Endothelial cell of umbilical vein (primary cell): ENCODE measurements around the gene CCDC121. TPM values are rescaled to one million over a fixed set of nuclear protein-coding genes. Genes with fewer than 3 reads are reported as not detected.

Experiments
- BruUV-seq: library from RNA; stranded (reverse); fragments of 400-500 nt; replicated peaks from 2 replicates; lab custom pipeline; 2021; lab: Mats Ljungman, UMichigan
- CTCF ChIA-PET: fragments of 300-600, 350-600 bp; sonication (Branson Sonifier 250); formaldehyde crosslinking; loops from one replicate; lab custom pipeline; 2021; ENCODE audit warnings: antibody characterized with exemption, inconsistent platforms; lab: Charles Lee
- POLR2A ChIA-PET: fragments of 300-600, 350-600 bp; sonication (Branson Sonifier 250); formaldehyde crosslinking; loops from one replicate; lab custom pipeline; 2021; ENCODE audit warnings: antibody characterized with exemption, inconsistent platforms; lab: Charles Lee
- DNase-seq: peaks from one replicate; pipeline ENCODE4 v3.0.0-alpha.2; 2011; ENCODE audit warnings: low read depth, low spot score
- FAIRE-seq: peaks from 2 replicates; lab custom pipeline; 2011; peaks lifted over from hg19 to GRCh38; lab: Jason Lieb, UNC
- H2AFZ ChIP-seq: 2 replicates; pipeline ENCODE4 v1.6.0; 2012; ENCODE audit warnings: low read depth, low read length, control low read depth, inconsistent platforms
- H3K27ac ChIP-seq: 2 replicates; pipeline ENCODE4 v1.5.1; 2011; ENCODE audit warnings: low read depth, mild to moderate bottlenecking, control low read depth, low read length, moderate library complexity; ENCODE audit not compliant: insufficient read depth
- H3K27me3 ChIP-seq, 2 experiments: 2 replicates each; pipeline versions ENCODE4 v1.6.0 to v1.6.1; 2011; ENCODE audit warnings: low read length in 2 of 2, mixed read lengths in 1 of 2; ENCODE audit not compliant: control insufficient read depth in 2 of 2, insufficient read depth in 2 of 2
- H3K36me3 ChIP-seq, 2 experiments: 2 replicates in 1 of 2; 3 replicates in 1 of 2; pipeline ENCODE4 v1.5.1; 2011; ENCODE audit warnings: low read length in 2 of 2, mild to moderate bottlenecking in 1 of 2, moderate library complexity in 1 of 2; ENCODE audit not compliant: control insufficient read depth in 2 of 2, insufficient read depth in 2 of 2; ENCODE audit errors: extremely low read depth in 1 of 2
- H3K4me1 ChIP-seq: 3 replicates; pipeline ENCODE4 v1.5.1; 2011; ENCODE audit warnings: mild to moderate bottlenecking, low read length; ENCODE audit not compliant: control insufficient read depth, insufficient read depth; ENCODE audit errors: extremely low read depth
- H3K4me2 ChIP-seq: 2 replicates; pipeline ENCODE4 v1.6.1; 2011; ENCODE audit warnings: low read length, control low read depth, mixed read lengths; ENCODE audit not compliant: insufficient read depth
- H3K4me3 ChIP-seq, 3 experiments: fragments of 200-600 bp in 1 of 3; sonication (generic), shearing (Covaris generic) in 1 of 3; replicated peaks in 1 of 3; 2 replicates each; pipeline ENCODE4 v1.5.1; 2011 to 2016; ENCODE audit warnings: control low read depth in 3 of 3, low read length in 3 of 3, mild to moderate bottlenecking in 2 of 3, inconsistent platforms in 1 of 3, low read depth in 1 of 3, moderate library complexity in 1 of 3; ENCODE audit not compliant: insufficient read depth in 1 of 3
- H3K79me2 ChIP-seq: 2 replicates; pipeline ENCODE4 v1.6.0; 2012; ENCODE audit warnings: low read length, inconsistent platforms; ENCODE audit not compliant: control insufficient read depth, insufficient read depth
- H3K9ac ChIP-seq: replicated peaks from 2 replicates; pipeline ENCODE3; 2011; ENCODE audit warnings: low read length, control low read depth; ENCODE audit not compliant: insufficient read depth; ENCODE audit errors: extremely low read depth
- H3K9me1 ChIP-seq: replicated peaks from 3 replicates; pipeline ENCODE4 v1.6.0; 2011; ENCODE audit warnings: mild to moderate bottlenecking, low read length; ENCODE audit not compliant: control insufficient read depth, insufficient read depth; ENCODE audit errors: extremely low read depth
- H3K9me3 ChIP-seq: replicated peaks from 2 replicates; pipeline ENCODE4 v1.5.1; 2012; ENCODE audit warnings: low read length, inconsistent platforms; ENCODE audit not compliant: control insufficient read depth, insufficient read depth
- H4K20me1 ChIP-seq: replicated peaks from 2 replicates; pipeline ENCODE3; 2011; ENCODE audit warnings: mild to moderate bottlenecking, low read length; ENCODE audit not compliant: control insufficient read depth, insufficient read depth; ENCODE audit errors: extremely low read depth
- CTCF ChIP-seq, 2 donors: IDR thresholded peaks; 1 replicate in 1 of 2; 2 replicates in 1 of 2; pipeline ENCODE4 v1.5.1; 2011; ENCODE audit warnings: low read length in 2 of 2, mild to moderate bottlenecking in 2 of 2, moderate library complexity in 2 of 2, control low read depth in 1 of 2, inconsistent platforms in 1 of 2, low read depth in 1 of 2; ENCODE audit not compliant: insufficient read depth in 1 of 2; ENCODE audit errors: extremely low read depth in 1 of 2
- FOS ChIP-seq: IDR thresholded peaks from 2 replicates; pipeline ENCODE4 v1.6.1; 2011; ENCODE audit warnings: mild to moderate bottlenecking, low read length, moderate library complexity, borderline replicate concordance; ENCODE audit not compliant: insufficient read depth
- GATA2 ChIP-seq: IDR thresholded peaks from 2 replicates; pipeline ENCODE4 v1.7.0; 2011; ENCODE audit warnings: low read depth, mild to moderate bottlenecking, moderate library complexity, mixed read lengths, low read length; ENCODE audit not compliant: insufficient read length, insufficient read depth
- MAX ChIP-seq: IDR thresholded peaks from 2 replicates; pipeline ENCODE4 v1.6.1; 2011; ENCODE audit not compliant: insufficient read depth, insufficient read length
- MYC ChIP-seq: IDR thresholded peaks from one replicate; pipeline ENCODE4 v1.6.1; 2011; ENCODE audit warnings: mild to moderate bottlenecking, low read depth, low read length
- POLR2AphosphoS5 ChIP-seq: IDR thresholded peaks from 2 replicates; pipeline ENCODE4 v1.6.1; 2012; ENCODE audit warnings: low read depth, mild to moderate bottlenecking, control low read depth, low read length, moderate library complexity; ENCODE audit not compliant: insufficient read depth
- dilution Hi-C: fragments of 300-500 bp; cut with MboI; formaldehyde crosslinking; loops from one replicate; pipeline ENCODE4 v1.15.0; 2019; ENCODE audit warnings: low sequenced_read_pairs; ENCODE audit not compliant: extremely low pct_ligation_motif_present
- intact Hi-C: fragments of 100-400 bp; cut with micrococcal nuclease; formaldehyde crosslinking; loops from one replicate; pipeline ENCODE4 v1.10.0; 2022
- polyA plus RNA-seq, 4 experiments: library from polyadenylated mRNA; depleted of rRNA in 3 of 4; stranded (reverse) in 3 of 4; unstranded in 1 of 4; fragments of >200 nt; gene quantifications; 2 replicates each; pipeline versions ENCODE4 v1.2.1 to v1.2.3, GENCODE V29; 2011 to 2012; ENCODE audit warnings: missing spikeins in 1 of 4
- total RNA-seq: library from RNA; stranded (reverse); gene quantifications from 2 replicates; pipeline ENCODE4 v1.2.3, GENCODE V29; 2021

CCDC121 gene
- total and polyA plus RNA-seq, 2 donors (not counting 3 experiments of a cell fraction or from before 2014, with no cell fraction given) = 0.92 to 3.3 TPM

GRCh38 chr2:27613985-27614384 lies 14.8 kb downstream of the CCDC121 start:
- no peaks in the 10 kb centered on the region for H4K20me1 ChIP-seq
- H3K9ac ChIP-seq = no peak overlapping the region
- H3K9me1 ChIP-seq = no peaks in the 10 kb centered on the region
- DNase-seq (no peak), FAIRE-seq (no peak)
- no TSS peak for BruUV-seq
- H3K27ac ChIP-seq = no peak overlapping the region
- ChIA-PET POLR2A (no interaction called here), CTCF (interaction anchor here (0.7 to 1.0 kb wide), 2 partner anchors 27 to 69 kb away, joined by 3 to 4 read pairs; no protein-coding TSS in a partner anchor)
- H3K4me2 ChIP-seq = no peak overlapping the region
- dilution Hi-C loops = no loop called here
- intact Hi-C loops = no loop called here
- peaks cover 9 to 14% of the 10 kb centered on the region in 2 experiments for H3K36me3 ChIP-seq
- no peaks in the 10 kb centered on the region for H3K4me1 ChIP-seq
- H2AFZ ChIP-seq = no peak overlapping the region
- TF ChIP-seq CTCF (IDR thresholded peaks at IDR 0.05; ENCODE audit: extremely low read depth in 1 of 2, insufficient read depth in 1 of 2, low read depth in 1 of 2, low read length in 2 of 2) (no peak), MAX (no peak), GATA2 (no peak), MYC (no peak)
- H3K4me3 ChIP-seq = no peak overlapping the region
- H3K79me2 ChIP-seq = peaks cover 6% of the 10 kb centered on the region
- H3K27me3 ChIP-seq = no peaks in the 10 kb centered on the region
- H3K9me3 ChIP-seq = no peaks in the 10 kb centered on the region

GRCh38 chr2:27606611-27607010 lies 22.2 kb downstream of the CCDC121 start:
- FAIRE-seq = no peak
- Histone ChIP-seq H3K9ac (no peak overlapping the region), H3K4me2 (no peak overlapping the region), H3K27me3 (no peaks in the 10 kb centered on the region), H3K27ac (no peak overlapping the region), H4K20me1 (no peaks in the 10 kb centered on the region), H3K79me2 (peaks cover 16% of the 10 kb centered on the region), H3K9me1 (no peaks in the 10 kb centered on the region), H3K4me3 (no peak overlapping the region), H3K4me1 (no peaks in the 10 kb centered on the region), H3K9me3 (no peaks in the 10 kb centered on the region), H3K36me3 (peaks cover 14 to 19% of the 10 kb centered on the region in 2 experiments), H2AFZ (no peak overlapping the region)
- dilution Hi-C loops (no loop called here), intact Hi-C loops (no loop called here)
- TF ChIP-seq FOS (no peak), GATA2 (no peak), POLR2AphosphoS5 (no peak)
- BruUV-seq = no TSS peak
- POLR2A ChIA-PET = no interaction called here
- DNase-seq = no peak
- CTCF ChIA-PET = no interaction called here
